Loucy (cell line): ENCODE measurements around the gene ENTPD2.

Experiments used
- H2AFZ ChIP-seq: fragments of 200-600 bp; sonication (generic); 2 replicates; pipeline ENCODE4 v1.6.0; 2016; ENCODE audit warnings: antibody characterized with exemption, mild to moderate bottlenecking, low read length, moderate library complexity
- H3F3A ChIP-seq: fragments of 200-600 bp; 2 replicates; pipeline ENCODE4 v1.6.0; 2016; ENCODE audit warnings: antibody characterized with exemption, low read depth, mild to moderate bottlenecking
- H3K27me3 ChIP-seq: fragments of 200-600 bp; sonication (generic); 2 replicates; pipeline ENCODE4 v1.6.1; 2014; ENCODE audit warnings: low read length, mild to moderate bottlenecking; ENCODE audit not compliant: insufficient read depth, poor library complexity, severe bottlenecking
- H3K36me3 ChIP-seq: fragments of 200-600 bp; sonication (generic); 2 replicates; pipeline ENCODE4 v1.6.1; 2016; ENCODE audit warnings: low read length; ENCODE audit not compliant: insufficient read depth
- H3K4me1 ChIP-seq: fragments of 200-600 bp; sonication (generic); 2 replicates; pipeline ENCODE4 v1.5.1; 2014; ENCODE audit warnings: low read length, mild to moderate bottlenecking; ENCODE audit not compliant: insufficient read depth, poor library complexity, severe bottlenecking
- H3K4me2 ChIP-seq: fragments of 200-600 bp; sonication (generic); 2 replicates; pipeline ENCODE4 v1.6.0; 2014; ENCODE audit warnings: antibody characterized with exemption, low read length, low read depth, mild to moderate bottlenecking; ENCODE audit not compliant: poor library complexity, severe bottlenecking
- H3K4me3 ChIP-seq: fragments of 200-600 bp; sonication (generic); 2 replicates; pipeline ENCODE4 v1.5.1; 2014; ENCODE audit warnings: low read length, mild to moderate bottlenecking, mixed read lengths; ENCODE audit not compliant: poor library complexity, severe bottlenecking
- H3K79me2 ChIP-seq: fragments of 200-600 bp; sonication (generic); 2 replicates; pipeline ENCODE4 v1.6.1; 2014; ENCODE audit warnings: low read length; ENCODE audit not compliant: insufficient read depth
- H3K9ac ChIP-seq: fragments of 200-600 bp; sonication (generic); 2 replicates; pipeline ENCODE4 v1.6.0; 2014; ENCODE audit warnings: mild to moderate bottlenecking, low read depth, low read length, moderate library complexity; ENCODE audit not compliant: poor library complexity, severe bottlenecking
- H3K9me2 ChIP-seq: fragments of 200-600 bp; sonication (generic); replicated peaks from 2 replicates; pipeline ENCODE4 v1.6.1; 2016; ENCODE audit warnings: low read depth, low read length, mixed read lengths
- H3K9me3 ChIP-seq: fragments of 200-600 bp; sonication (generic); 2 replicates; pipeline ENCODE4 v1.6.1; 2014; ENCODE audit warnings: mild to moderate bottlenecking, antibody characterized with exemption, low read length, low read depth; ENCODE audit not compliant: insufficient read depth
- H4K20me1 ChIP-seq: fragments of 200-600 bp; sonication (generic); 2 replicates; pipeline ENCODE4 v1.6.0; 2014; ENCODE audit warnings: antibody characterized with exemption, low read length, mild to moderate bottlenecking; ENCODE audit not compliant: insufficient read depth, poor library complexity, severe bottlenecking
- CTCF ChIP-seq: fragments of 200-600 bp; sonication (generic); conservative IDR thresholded peaks from 2 replicates; pipeline ENCODE4 v1.5.1; 2014; ENCODE audit warnings: mild to moderate bottlenecking, antibody characterized with exemption, low read length
- EZH2phosphoT487 ChIP-seq: fragments of 200-600 bp; IDR thresholded peaks from 2 replicates; pipeline ENCODE4 v1.6.1; 2018; ENCODE audit warnings: antibody characterized with exemption, mild to moderate bottlenecking, moderate library complexity, borderline replicate concordance

The ENTPD2 gene

GRCh38 chr9:137067860-137068538 lies 14.1 kb upstream of the ENTPD2 start:
- Histone ChIP-seq H3K9me2 (no peaks in the 10 kb centered on the region), H2AFZ (no peak overlapping the region), H3K9ac (peak overlapping the region; percentile 73), H3K9me3 (no peaks in the 10 kb centered on the region), H3K4me2 (peak overlapping the region; percentile 98), H3K79me2 (peaks cover 59% of the 10 kb centered on the region), H3K4me3 (peak overlapping the region; percentile 87), H3K36me3 (peaks cover 9% of the 10 kb centered on the region; the same call in 1 of the 2 replicates), H3K27me3 (no peaks in the 10 kb centered on the region), H3F3A (0 out of 2 replicates have a peak, but pooled peaks cover 3% of the 10 kb centered on the region), H4K20me1 (peaks cover 36% of the 10 kb centered on the region), H3K4me1 (peaks cover 24% of the 10 kb centered on the region)
- no peak for TF ChIP-seq EZH2phosphoT487
- TF ChIP-seq CTCF = peak; percentile 61

- Histone ChIP-seq H3K4me1 (peaks cover 21% of the 10 kb centered on the region), H3K36me3 (peaks cover 9% of the 10 kb centered on the region; the same call in 1 of the 2 replicates), H3K9me3 (no peaks in the 10 kb centered on the region), H3K9ac (no peak overlapping the region), H3K9me2 (no peaks in the 10 kb centered on the region), H4K20me1 (peaks cover 36% of the 10 kb centered on the region), H3K27me3 (no peaks in the 10 kb centered on the region), H3K79me2 (peaks cover 55% of the 10 kb centered on the region), H2AFZ (no peak overlapping the region), H3K4me3 (no peak overlapping the region), H3F3A (0 out of 2 replicates have a peak, but pooled peaks cover 3% of the 10 kb centered on the region), H3K4me2 (no peak overlapping the region)
- TF ChIP-seq CTCF = no peak
- TF ChIP-seq EZH2phosphoT487 = no peak
Measured at GRCh38 chr9:137066096-137066861, 12.4 kb upstream of the ENTPD2 start.

GRCh38 chr9:137065336-137065967 lies 11.6 kb upstream of the ENTPD2 start:
- no peak overlapping the region for H3K9ac ChIP-seq
- H3K27me3 ChIP-seq = no peaks in the 10 kb centered on the region
- TF ChIP-seq CTCF = no peak
- TF ChIP-seq EZH2phosphoT487 = no peak
- peaks cover 9% of the 10 kb centered on the region; the same call in 1 of the 2 replicates for H3K36me3 ChIP-seq
- no peaks in the 10 kb centered on the region for H3K9me3 ChIP-seq
- no peak overlapping the region for H2AFZ ChIP-seq
- H4K20me1 ChIP-seq = peaks cover 36% of the 10 kb centered on the region
- peaks cover 14% of the 10 kb centered on the region for H3K4me1 ChIP-seq
- no peaks in the 10 kb centered on the region for H3K9me2 ChIP-seq
- peaks cover 49% of the 10 kb centered on the region for H3K79me2 ChIP-seq
- peaks cover 3% of the 10 kb centered on the region; the same call in 1 of the 2 replicates for H3F3A ChIP-seq
- H3K4me2 ChIP-seq = no peak overlapping the region
- H3K4me3 ChIP-seq = no peak overlapping the region
